HG03196 (cell line): ENCODE results near the gene TYW1.
"Not testable (repeated sequence)": the region's sequence is repeated elsewhere in the genome, so short reads cannot be mapped to it uniquely, and the experiment has no call there.

ENCODE experiments used
- ATAC-seq: cut with Tn5 transposase; IDR thresholded peaks from one replicate; pipeline ENCODE4 v1.9.1; 2021; ENCODE audit not compliant: unreplicated experiment

TYW1 gene

GRCh38 chr7:67042781-67043558 lies 46.3 kb downstream of the TYW1 start:
- not testable (repeated sequence) for ATAC-seq

GRCh38 chr7:67043559-67043930 lies 46.9 kb downstream of the TYW1 start:
- ATAC-seq, result not testable (repeated sequence)

- no peak for ATAC-seq
Measured at GRCh38 chr7:67045496-67045995, 48.9 kb downstream of the TYW1 start.

- not testable (repeated sequence) for ATAC-seq
Measured at GRCh38 chr7:67046819-67047218, 50.2 kb downstream of the TYW1 start.

- not testable (repeated sequence) for ATAC-seq
Measured at GRCh38 chr7:67049908-67050307, 53.3 kb downstream of the TYW1 start.

- ATAC-seq, result not testable (repeated sequence)
Measured at GRCh38 chr7:67052161-67052560, 55.5 kb downstream of the TYW1 start.

- no peak for ATAC-seq
Measured at GRCh38 chr7:67056683-67057082, 60.0 kb downstream of the TYW1 start.

- not testable (repeated sequence) for ATAC-seq
Measured at GRCh38 chr7:67061321-67061720, 64.7 kb downstream of the TYW1 start.

- not testable (repeated sequence) for ATAC-seq
Measured at GRCh38 chr7:67062802-67063201, 66.2 kb downstream of the TYW1 start.

- ATAC-seq, result not testable (repeated sequence)
Measured at GRCh38 chr7:67066950-67067622, 70.5 kb downstream of the TYW1 start.

GRCh38 chr7:67076120-67076519 lies 79.5 kb downstream of the TYW1 start:
- not testable (repeated sequence) for ATAC-seq

- ATAC-seq, result not testable (repeated sequence)
Measured at GRCh38 chr7:67082880-67083279, 86.2 kb downstream of the TYW1 start.

- not testable (repeated sequence) for ATAC-seq
Measured at GRCh38 chr7:67089261-67089660, 92.6 kb downstream of the TYW1 start.

GRCh38 chr7:67091053-67091452 lies 94.4 kb downstream of the TYW1 start:
- not testable (repeated sequence) for ATAC-seq

- ATAC-seq, result not testable (repeated sequence)
Measured at GRCh38 chr7:67098031-67098430, 101.4 kb downstream of the TYW1 start.

GRCh38 chr7:67099406-67099805 lies 102.8 kb downstream of the TYW1 start:
- ATAC-seq, result not testable (repeated sequence)

- not testable (repeated sequence) for ATAC-seq
Measured at GRCh38 chr7:67100038-67100437, 103.4 kb downstream of the TYW1 start.

GRCh38 chr7:67100956-67101361 lies 104.3 kb downstream of the TYW1 start:
- no peak for ATAC-seq

- not testable (repeated sequence) for ATAC-seq
Measured at GRCh38 chr7:67104937-67105336, 108.3 kb downstream of the TYW1 start.

GRCh38 chr7:67105377-67105776 lies 108.7 kb downstream of the TYW1 start:
- ATAC-seq, result no peak

GRCh38 chr7:67106255-67106654 lies 109.6 kb downstream of the TYW1 start:
- ATAC-seq, result not testable (repeated sequence)

GRCh38 chr7:67111342-67111741 lies 114.7 kb downstream of the TYW1 start:
- not testable (repeated sequence) for ATAC-seq
